HG02970 (cell line): ENCODE data around the gene PLEKHA7.
"Not testable (repeated sequence)": the region's sequence is repeated elsewhere in the genome, so short reads cannot be mapped to it uniquely, and the experiment has no call there.

Experiments
- ATAC-seq: cut with Tn5 transposase; IDR thresholded peaks from one replicate; pipeline ENCODE4 v1.9.1; 2021; ENCODE audit warnings: mild to moderate bottlenecking, moderate library complexity, moderate number of reproducible peaks; ENCODE audit not compliant: unreplicated experiment, low FRiP score

The PLEKHA7 gene

DNA sequence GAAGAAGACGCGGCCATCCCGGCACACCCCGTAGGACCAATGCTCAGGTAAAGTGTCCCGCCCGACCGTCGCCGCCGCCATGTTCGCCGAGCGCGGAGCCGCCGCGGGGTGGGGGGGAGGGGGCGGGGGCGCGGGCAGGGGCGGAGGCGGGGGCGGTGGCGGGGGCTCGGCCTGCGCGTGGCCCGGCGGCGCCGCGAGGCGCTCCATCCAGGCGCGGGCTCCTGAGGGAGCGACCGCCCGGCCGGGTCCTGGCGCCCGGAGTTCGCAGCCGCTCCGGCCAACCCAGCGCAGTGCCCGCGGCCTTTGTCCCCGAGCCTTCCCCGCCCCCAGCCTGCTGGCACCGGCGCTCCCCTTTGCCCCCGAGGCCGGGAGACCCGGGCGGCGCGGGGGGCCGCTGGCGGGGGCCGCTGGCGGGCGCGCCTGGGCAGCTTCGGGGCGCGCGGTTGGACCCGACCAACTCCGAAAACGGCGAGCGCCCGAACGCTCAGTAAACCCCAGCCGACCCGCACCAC lies at the start of gene PLEKHA7:
Gene PLEKHA7, minus strand, starts transcription at position 94 of the 512 bp plus-strand sequence. Its CDS starts 13 bp downstream, at position 81.
- no peak for ATAC-seq

- no peak for ATAC-seq
Measured at GRCh38 chr11:17063171-17064002, 49.2 kb upstream of the PLEKHA7 start.

DNA sequence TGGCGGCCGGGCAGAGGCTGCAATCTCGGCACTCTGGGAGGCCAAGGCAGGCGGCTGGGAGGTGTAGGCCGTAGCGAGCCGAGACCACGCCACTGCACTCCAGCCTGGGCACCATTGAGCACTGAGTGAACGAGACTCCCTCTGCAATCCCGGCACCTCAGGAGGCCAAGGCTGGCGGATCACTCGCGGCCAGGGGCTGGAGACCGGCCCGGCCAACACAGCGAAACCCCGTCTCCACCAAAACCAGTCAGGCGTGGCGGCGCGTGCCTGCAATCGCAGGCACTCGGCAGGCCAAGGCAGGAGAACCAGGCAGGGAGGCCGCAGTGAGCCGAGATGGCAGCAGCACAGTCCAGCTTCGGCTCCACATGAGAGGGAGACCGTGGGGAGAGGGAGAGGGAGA lies 36.9 kb upstream of the PLEKHA7 start:
- not testable (repeated sequence) for ATAC-seq

GRCh38 chr11:17048491-17048890 lies 34.3 kb upstream of the PLEKHA7 start:
- not testable (repeated sequence) for ATAC-seq

DNA sequence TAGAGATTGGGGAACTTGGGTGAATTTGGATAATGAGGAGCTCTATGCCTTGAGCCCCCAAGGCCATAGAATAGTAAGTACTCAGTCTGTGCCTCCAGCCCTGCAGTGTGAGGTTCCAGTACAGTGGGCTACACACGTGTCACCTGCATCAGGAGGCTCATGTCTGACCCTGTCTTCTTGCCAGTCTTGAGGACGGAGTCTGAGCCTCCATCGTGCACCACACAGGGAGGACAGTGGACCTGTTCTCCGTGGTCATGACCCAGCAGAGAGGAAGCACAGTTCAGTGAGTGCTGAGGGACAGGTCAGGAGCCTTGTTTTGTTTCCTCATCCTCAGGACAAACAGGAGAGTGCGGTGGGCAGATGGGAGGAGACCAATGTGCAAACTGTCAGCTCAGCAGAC lies 32.5 kb upstream of the PLEKHA7 start:
- ATAC-seq: no peak

GRCh38 chr11:17036666-17037658 lies 22.7 kb upstream of the PLEKHA7 start:
- ATAC-seq: no peak

DNA sequence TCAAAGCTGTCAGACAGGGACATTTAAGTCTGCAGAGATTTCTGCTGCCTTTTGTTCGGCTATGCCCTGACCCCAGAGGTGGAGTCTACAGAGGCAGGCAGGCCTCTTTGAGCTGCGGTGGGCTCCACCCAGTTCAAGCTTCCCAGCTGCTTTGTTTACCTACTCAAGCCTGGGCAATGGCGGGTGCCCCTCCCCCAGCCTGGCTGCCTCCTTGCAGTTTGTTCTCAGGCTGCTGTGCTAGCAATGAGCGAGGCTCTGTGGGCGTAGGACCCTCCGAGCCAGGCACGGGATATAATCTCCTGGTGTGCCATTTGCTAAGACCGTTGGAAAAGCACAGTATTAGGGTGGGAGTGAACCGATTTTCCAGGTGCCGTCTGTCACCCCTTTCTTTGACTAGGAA lies 19.8 kb upstream of the PLEKHA7 start:
- ATAC-seq: not testable (repeated sequence)

- no peak for ATAC-seq
Measured at GRCh38 chr11:17026487-17027082, 12.4 kb upstream of the PLEKHA7 start.

GRCh38 chr11:17024924-17025323 lies 10.7 kb upstream of the PLEKHA7 start:
- no peak for ATAC-seq

DNA sequence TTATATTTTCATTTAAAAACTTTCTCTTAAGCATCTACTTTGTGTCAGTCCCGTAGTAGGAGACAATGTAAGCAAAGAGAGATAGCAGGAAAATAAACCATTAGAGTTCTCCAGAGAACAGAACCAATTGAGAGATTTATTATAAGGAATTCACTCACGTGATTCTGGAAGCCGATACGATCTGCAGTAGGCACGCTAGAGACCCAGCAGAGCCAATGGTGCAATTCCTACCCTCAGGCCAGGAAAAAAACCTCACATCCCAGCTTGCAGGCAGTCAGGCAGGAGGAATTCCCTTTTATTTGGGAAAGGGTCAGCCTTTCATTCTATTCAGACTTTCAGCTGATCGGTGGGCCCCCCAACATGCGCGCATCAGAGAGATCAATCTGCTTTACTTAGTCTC lies 7.3 kb upstream of the PLEKHA7 start:
- no peak for ATAC-seq

GRCh38 chr11:17020831-17021230 lies 6.6 kb upstream of the PLEKHA7 start:
- no peak for ATAC-seq

DNA sequence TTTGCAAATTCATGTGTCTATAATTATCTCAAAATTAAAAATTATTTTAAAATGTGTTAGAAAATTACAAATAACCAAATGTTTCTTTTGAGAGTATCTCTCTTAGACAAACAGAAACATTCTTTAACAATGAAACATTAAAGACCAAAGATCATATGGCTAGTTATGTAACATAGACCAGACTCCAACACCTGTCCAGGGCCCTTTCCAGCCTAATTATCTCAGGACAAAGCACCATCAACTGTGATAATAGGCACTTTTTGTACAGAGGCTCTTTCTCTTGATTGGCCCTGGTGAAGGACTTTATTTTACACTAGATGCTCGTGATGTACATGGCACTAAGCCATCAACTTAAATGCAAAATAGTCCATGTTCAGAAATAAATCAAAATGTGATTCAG lies 5.0 kb upstream of the PLEKHA7 start:
- ATAC-seq: no peak

- ATAC-seq: no peak
Measured at GRCh38 chr11:17015627-17016126, 1.5 kb upstream of the PLEKHA7 start.

DNA sequence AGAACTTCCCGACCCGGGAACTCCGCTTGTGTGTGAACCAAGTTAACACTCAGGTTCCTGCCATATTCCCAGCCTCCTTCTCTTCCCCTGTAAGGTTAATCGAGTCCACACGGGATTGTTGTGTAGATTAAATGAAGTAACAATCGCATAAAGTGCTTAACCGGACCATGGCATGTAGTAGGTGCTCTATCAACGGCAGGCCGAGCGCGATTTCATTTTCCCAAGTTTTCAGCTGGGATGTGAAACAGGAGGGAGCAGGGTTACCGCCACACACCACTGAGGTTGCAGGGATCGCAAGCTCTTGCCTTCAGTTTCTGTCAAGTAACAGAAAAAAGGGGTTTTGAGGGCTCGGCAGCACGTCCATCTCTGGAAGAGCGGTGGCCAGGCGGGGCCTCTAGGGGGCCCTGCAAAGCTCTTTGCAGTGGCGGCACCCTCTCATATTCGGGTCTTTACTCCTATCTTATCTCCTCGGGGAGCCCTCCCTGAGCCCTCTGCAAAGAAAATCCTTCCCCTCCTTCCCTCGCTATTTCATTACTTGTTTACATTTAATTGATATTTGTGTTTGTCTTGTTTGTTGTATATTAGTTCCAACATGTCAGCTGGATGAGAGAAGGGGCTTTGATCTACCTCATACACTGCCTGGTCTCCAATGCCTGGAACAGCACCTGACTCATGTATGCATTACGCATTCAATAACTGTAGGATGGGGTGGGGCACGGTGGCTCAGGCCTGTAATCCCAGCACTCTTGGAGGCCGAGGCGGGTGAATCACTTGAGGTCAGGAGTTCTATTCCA lies 816 bp upstream of the PLEKHA7 start:
- no peak for ATAC-seq

DNA sequence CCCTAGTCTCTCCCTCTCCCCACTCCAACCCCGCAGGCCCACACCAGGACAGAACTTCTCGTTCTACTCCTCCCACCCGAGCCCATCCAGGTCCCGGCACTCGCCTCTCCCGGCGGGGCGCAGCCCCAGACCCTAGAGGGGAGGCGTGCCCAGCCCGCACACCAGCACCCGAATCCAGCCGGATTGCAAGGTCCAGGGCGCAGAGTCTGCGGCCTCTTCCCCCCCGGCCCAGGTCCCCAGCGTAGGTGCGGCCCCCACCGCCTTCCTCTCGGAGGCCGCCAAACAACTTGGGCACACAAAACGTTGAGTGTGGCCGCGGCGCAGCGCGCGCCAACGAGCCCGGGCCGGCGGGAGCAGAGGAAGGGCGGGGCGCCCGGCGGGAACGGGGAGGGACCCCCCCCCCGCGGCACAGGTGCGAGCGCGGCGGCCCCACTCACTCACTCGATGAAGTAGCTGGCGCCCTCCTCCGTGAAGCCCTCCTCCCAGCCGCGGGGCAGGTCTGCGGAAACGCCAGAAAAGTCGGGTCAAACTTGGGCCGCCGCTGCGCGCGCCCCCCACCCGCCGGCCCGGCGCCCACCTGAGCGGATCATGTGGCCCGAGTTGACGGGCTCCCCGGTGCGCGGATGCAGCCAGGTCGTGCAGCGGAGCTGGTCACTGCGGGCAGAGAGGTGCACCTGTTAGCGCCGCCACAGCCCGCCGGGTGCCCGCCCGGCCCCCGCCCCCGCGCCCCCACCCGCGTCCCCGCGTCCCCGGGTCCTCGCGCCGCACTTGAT lies 480 bp downstream of the PLEKHA7 start:
- no peak for ATAC-seq

DNA sequence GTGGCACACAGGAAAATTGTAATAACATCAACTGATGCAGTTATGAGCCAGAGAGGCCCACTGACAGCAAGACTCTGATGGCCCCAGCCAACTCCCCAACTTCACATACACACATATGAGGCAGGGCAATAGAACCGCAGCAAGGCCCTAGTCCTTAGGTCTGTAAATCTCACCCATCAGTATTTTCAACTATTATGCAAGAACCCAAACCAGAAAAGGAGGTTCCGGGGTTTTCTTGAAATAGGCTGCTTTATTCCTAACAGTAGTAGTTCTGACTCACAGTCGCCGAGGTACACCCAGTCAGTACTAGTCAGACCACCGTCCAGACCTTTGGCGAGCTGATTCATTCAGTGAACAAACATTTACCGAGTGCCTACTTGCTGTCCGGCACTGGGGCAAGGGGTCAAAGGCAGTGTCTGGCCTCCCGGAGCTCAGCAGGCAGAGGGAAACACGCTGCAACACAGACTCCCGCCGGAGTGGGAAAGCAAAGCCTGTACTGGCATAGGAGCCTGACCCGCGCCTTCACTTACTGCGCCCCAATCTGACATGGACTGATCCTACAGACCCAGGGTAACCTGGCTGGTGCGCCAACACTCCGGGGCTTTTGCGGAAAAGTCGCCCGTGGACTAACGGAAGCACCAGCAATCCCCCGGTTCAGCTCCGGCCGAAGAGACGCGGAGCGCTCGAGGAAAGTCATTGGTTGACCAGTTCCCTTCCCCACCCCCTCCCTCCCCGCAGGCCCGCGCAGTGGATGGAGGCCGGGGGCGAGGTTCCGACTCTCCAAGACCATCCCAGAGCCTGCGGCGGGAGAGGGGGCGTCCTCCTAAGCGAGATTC lies 1.3 kb downstream of the PLEKHA7 start:
- ATAC-seq: no peak

DNA sequence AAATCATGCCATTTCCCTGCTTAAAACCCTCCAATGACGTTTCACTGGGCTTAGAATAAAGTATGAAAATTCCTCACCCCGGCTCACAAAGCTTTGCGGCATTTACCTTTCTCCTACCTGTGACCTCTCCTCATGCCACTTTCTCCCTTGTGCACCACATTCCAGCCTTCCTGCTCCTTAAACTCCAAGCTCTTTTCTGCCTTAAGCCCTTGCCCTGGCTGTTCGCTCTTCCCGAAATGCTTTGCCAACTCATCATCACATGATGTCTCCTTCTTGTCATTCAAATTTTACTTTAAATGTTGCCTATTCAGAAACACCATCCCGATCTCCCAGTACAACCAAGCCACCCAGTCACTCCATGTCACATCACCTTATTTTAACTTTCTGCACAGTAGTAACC lies 2.0 kb downstream of the PLEKHA7 start:
- no peak for ATAC-seq

DNA sequence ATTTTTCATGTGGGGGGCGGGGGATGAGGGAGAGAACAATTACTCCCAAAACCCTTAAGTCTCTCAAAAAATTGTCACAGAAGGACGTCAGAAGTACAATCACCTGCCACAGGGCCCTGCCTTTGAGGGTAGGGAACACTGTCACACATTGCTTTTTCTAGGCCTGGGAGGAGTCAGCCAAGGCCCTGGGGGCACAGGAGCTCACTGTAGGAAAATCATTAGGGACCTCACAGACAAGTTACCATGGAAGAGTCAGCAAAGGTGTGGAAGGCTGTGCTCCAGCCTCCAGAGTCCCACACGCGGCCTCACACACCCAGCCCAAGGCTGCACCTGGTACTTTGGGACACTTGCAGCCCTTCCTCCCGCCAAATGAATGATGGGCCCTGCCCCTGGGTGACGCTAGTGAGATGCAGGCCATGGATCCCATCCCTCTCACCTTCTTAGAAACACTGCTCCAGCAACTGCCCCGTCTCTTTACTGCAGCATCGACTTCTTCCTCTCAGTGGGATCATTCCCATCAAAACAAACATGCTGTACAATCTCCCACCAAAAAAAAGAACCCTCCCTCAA lies 3.3 kb downstream of the PLEKHA7 start:
- no peak for ATAC-seq
